ENCODE measurements around the gene CRX. TPM values are rescaled to one million over a fixed set of nuclear protein-coding genes. Genes with fewer than 3 reads are reported as not detected.
"Not testable (repeated sequence)": the region's sequence is repeated elsewhere in the genome, so short reads cannot be mapped to it uniquely, and the experiment has no call there.

The CRX gene
- total RNA-seq, 2 donors from 2014 or later: not detected

GRCh38 chr19:47806435-47806834 lies 15.3 kb upstream of the CRX start:
- no peak for DNase-seq (ENCODE audit: low spot score)
- Histone ChIP-seq H3K36me3 (no peaks in the 10 kb centered on the region), H3K4me3 (no peak overlapping the region), H3K27me3 (no peaks in the 10 kb centered on the region), H3K27ac (no peak overlapping the region), H3K9me3 (no peaks in the 10 kb centered on the region), H3K4me1 (no peaks in the 10 kb centered on the region)
- no peak for TF ChIP-seq CTCF (IDR thresholded peaks at IDR 0.05)

GRCh38 chr19:47813304-47813994 lies 8.3 kb upstream of the CRX start:
- H3K36me3 ChIP-seq: no peaks in the 10 kb centered on the region
- DNase-seq (ENCODE audit: low spot score): no peak

GRCh38 chr19:47813995-47814328 lies 7.8 kb upstream of the CRX start:
- peak in 1 of 2 donors; percentile 2 for TF ChIP-seq CTCF (IDR thresholded peaks at IDR 0.05)
- Histone ChIP-seq H3K9me3 (no peaks in the 10 kb centered on the region), H3K36me3 (no peaks in the 10 kb centered on the region), H3K27me3 (no peaks in the 10 kb centered on the region), H3K4me3 (no peak overlapping the region), H3K27ac (no peak overlapping the region), H3K4me1 (no peaks in the 10 kb centered on the region)
- DNase-seq (ENCODE audit: low spot score): no peak

More at GRCh38 chr19:47813304-47813994, 8.3 kb upstream of the CRX start:
- Histone ChIP-seq H3K4me3 (no peak overlapping the region), H3K9me3 (no peaks in the 10 kb centered on the region), H3K27ac (no peak overlapping the region), H3K27me3 (no peaks in the 10 kb centered on the region), H3K4me1 (no peaks in the 10 kb centered on the region)
- TF ChIP-seq CTCF (IDR thresholded peaks at IDR 0.05): peak; percentile 59 to 68

GRCh38 chr19:47816270-47816669 lies 5.5 kb upstream of the CRX start:
- H3K27ac ChIP-seq; H3K27me3 ChIP-seq; H3K4me1 ChIP-seq; H3K36me3 ChIP-seq; H3K4me3 ChIP-seq; DNase-seq (ENCODE audit: low spot score); H3K9me3 ChIP-seq: not testable (repeated sequence)

GRCh38 chr19:47818221-47818620 lies 3.5 kb upstream of the CRX start:
- H3K4me3 ChIP-seq; DNase-seq (ENCODE audit: low spot score); H3K36me3 ChIP-seq; H3K4me1 ChIP-seq; H3K27ac ChIP-seq; H3K9me3 ChIP-seq; H3K27me3 ChIP-seq: not testable (repeated sequence)

- DNase-seq (ENCODE audit: low spot score): no peak
- no peaks in the 10 kb centered on the region for H3K36me3 ChIP-seq
- no peak overlapping the region for H3K4me3 ChIP-seq
- H3K9me3 ChIP-seq: no peaks in the 10 kb centered on the region
- H3K4me1 ChIP-seq: no peaks in the 10 kb centered on the region
- TF ChIP-seq CTCF (IDR thresholded peaks at IDR 0.05): no peak
- H3K27ac ChIP-seq: no peak overlapping the region
- no peaks in the 10 kb centered on the region for H3K27me3 ChIP-seq
These were observed 1.9 kb upstream of the CRX start for GRCh38 chr19:47819858-47820257.

- no peaks in the 10 kb centered on the region for H3K9me3 ChIP-seq
- no peaks in the 10 kb centered on the region for H3K27me3 ChIP-seq
- H3K4me3 ChIP-seq: no peak overlapping the region
- no peaks in the 10 kb centered on the region for H3K36me3 ChIP-seq
- H3K27ac ChIP-seq: no peak overlapping the region
- TF ChIP-seq CTCF (IDR thresholded peaks at IDR 0.05): no peak
- no peaks in the 10 kb centered on the region for H3K4me1 ChIP-seq
- DNase-seq (ENCODE audit: low spot score): no peak
These were observed 1.3 kb upstream of the CRX start for GRCh38 chr19:47820410-47820809.

Measured in right atrium auricular region (tissue), 2 donors.